HEK293 (cell line): ENCODE data around the gene NEIL1.

Experiments
- CTCF ChIA-PET: fragments of 350-600 bp; formaldehyde crosslinking; extraction: SDS; loops from one replicate; lab custom pipeline; 2021; ENCODE audit warnings: antibody characterized with exemption; lab: Yijun Ruan, JAX
- POLR2A ChIA-PET: fragments of 300-600 bp; formaldehyde crosslinking; extraction: SDS; loops from one replicate; lab custom pipeline; 2020; ENCODE audit warnings: antibody characterized with exemption, inconsistent platforms; lab: Yijun Ruan, JAX
- H3K27ac ChIP-seq: fragments of 200-500 bp; sonication (Bioruptor generic); 2 replicates; pipeline ENCODE4 v1.5.1; 2014; ENCODE audit warnings: low read depth, low read length, control low read depth, inconsistent platforms; ENCODE audit errors: extremely low read depth
- H3K36me3 ChIP-seq, 2 experiments: fragments of 200-500 bp in 1 of 2; sonication (Bioruptor generic) in 1 of 2; 1 replicate in 1 of 2; 2 replicates in 1 of 2; pipeline ENCODE4 v1.5.1; 2014 to 2017; ENCODE audit warnings: inconsistent platforms in 2 of 2, low read length in 2 of 2; ENCODE audit not compliant: control insufficient read depth in 2 of 2, insufficient read depth in 1 of 2
- H3K4me1 ChIP-seq: fragments of 200-500 bp; sonication (Bioruptor generic); 2 replicates; pipeline ENCODE4 v1.5.1; 2014; ENCODE audit warnings: mild to moderate bottlenecking, low read length, inconsistent platforms; ENCODE audit not compliant: control insufficient read depth, insufficient read depth
- H3K4me3 ChIP-seq: 2 replicates; pipeline ENCODE4 v1.5.1; 2011; ENCODE audit warnings: low read depth, mild to moderate bottlenecking, control low read depth, low read length, moderate library complexity
- H3K9me3 ChIP-seq: fragments of 200-500 bp; sonication (Bioruptor generic); 2 replicates; pipeline ENCODE4 v1.5.1; 2014; ENCODE audit warnings: low read depth, low read length, inconsistent platforms; ENCODE audit not compliant: control insufficient read depth, insufficient read depth
- HIC1 ChIP-seq: fragments of 450-650 bp; formaldehyde crosslinking; IDR thresholded peaks from 2 replicates; pipeline ENCODE4 v1.5.1; 2016; ENCODE audit warnings: missing biosample characterization, missing genetic modification characterization
- IKZF3 ChIP-seq: fragments of 450-650 bp; IDR thresholded peaks from 2 replicates; pipeline ENCODE4 v1.5.0; 2018; ENCODE audit warnings: missing biosample characterization, mild to moderate bottlenecking, missing genetic modification characterization, moderate library complexity
- MZF1 ChIP-seq: fragments of 450-650 bp; formaldehyde crosslinking; IDR thresholded peaks from 2 replicates; pipeline ENCODE4 v1.5.1; 2017; ENCODE audit warnings: missing biosample characterization, missing genetic modification characterization, borderline replicate concordance
- PBX3 ChIP-seq: sonication (generic); formaldehyde crosslinking; IDR thresholded peaks from 2 replicates; pipeline ENCODE4 v1.8.1; 2022; ENCODE audit warnings: mild to moderate bottlenecking, moderate library complexity, missing genetic modification reagents
- WT1 ChIP-seq: fragments of 450-650 bp; formaldehyde crosslinking; IDR thresholded peaks from 2 replicates; pipeline ENCODE4 v1.5.1; 2016; ENCODE audit warnings: missing biosample characterization, missing genetic modification characterization
- YY2 ChIP-seq: fragments of 450-650 bp; formaldehyde crosslinking; IDR thresholded peaks from 2 replicates; pipeline ENCODE4 v1.5.1; 2016; ENCODE audit warnings: missing biosample characterization, missing genetic modification characterization
- ZBTB11 ChIP-seq: fragments of 450-650 bp; formaldehyde crosslinking; conservative IDR thresholded peaks from 2 replicates; pipeline ENCODE4 v1.5.1; 2016; ENCODE audit warnings: low read depth, missing biosample characterization, missing genetic modification characterization
- ZBTB21 ChIP-seq: fragments of 450-650 bp; formaldehyde crosslinking; IDR thresholded peaks from 2 replicates; pipeline ENCODE4 v1.5.1; 2017; ENCODE audit warnings: missing biosample characterization, missing genetic modification characterization
- ZNF10 ChIP-seq: fragments of 450-650 bp; formaldehyde crosslinking; IDR thresholded peaks from 2 replicates; pipeline ENCODE4 v1.5.1; 2017; ENCODE audit warnings: missing biosample characterization, missing genetic modification characterization
- ZNF394 ChIP-seq: fragments of 450-650 bp; formaldehyde crosslinking; IDR thresholded peaks from 2 replicates; pipeline ENCODE4 v1.5.1; 2016; ENCODE audit warnings: missing biosample characterization, missing genetic modification characterization, mild to moderate bottlenecking, moderate library complexity, borderline replicate concordance
- ZNF426 ChIP-seq: fragments of 450-650 bp; formaldehyde crosslinking; IDR thresholded peaks from 2 replicates; pipeline ENCODE4 v1.5.1; 2017; ENCODE audit warnings: missing biosample characterization, missing genetic modification characterization, mild to moderate bottlenecking, inconsistent platforms, moderate library complexity
- ZNF433 ChIP-seq: fragments of 450-650 bp; formaldehyde crosslinking; IDR thresholded peaks from 2 replicates; pipeline ENCODE4 v1.5.1; 2016; ENCODE audit warnings: missing biosample characterization, missing genetic modification characterization, low read depth
- ZNF544 ChIP-seq: fragments of 450-650 bp; formaldehyde crosslinking; IDR thresholded peaks from 2 replicates; pipeline ENCODE4 v1.5.0; 2017; ENCODE audit warnings: missing biosample characterization, missing genetic modification characterization
- ZNF585B ChIP-seq: fragments of 450-650 bp; formaldehyde crosslinking; IDR thresholded peaks from 2 replicates; pipeline ENCODE4 v1.5.1; 2016; ENCODE audit warnings: missing biosample characterization, missing genetic modification characterization
- ZNF623 ChIP-seq: fragments of 450-650 bp; formaldehyde crosslinking; IDR thresholded peaks from 2 replicates; pipeline ENCODE4 v1.5.1; 2016; ENCODE audit warnings: missing biosample characterization, missing genetic modification characterization
- ZNF664 ChIP-seq: fragments of 450-650 bp; formaldehyde crosslinking; IDR thresholded peaks from 2 replicates; pipeline ENCODE4 v1.5.1; 2016; ENCODE audit warnings: missing biosample characterization, missing genetic modification characterization
- ZNF776 ChIP-seq: fragments of 450-650 bp; formaldehyde crosslinking; IDR thresholded peaks from 2 replicates; pipeline ENCODE4 v1.5.0; 2017; ENCODE audit warnings: missing biosample characterization, missing genetic modification characterization, borderline replicate concordance
- ZNF792 ChIP-seq: fragments of 450-650 bp; formaldehyde crosslinking; IDR thresholded peaks from 2 replicates; pipeline ENCODE4 v1.5.1; 2016; ENCODE audit warnings: missing biosample characterization, missing genetic modification characterization
- ZSCAN18 ChIP-seq: fragments of 450-650 bp; formaldehyde crosslinking; IDR thresholded peaks from 2 replicates; pipeline ENCODE4 v1.5.1; 2016; ENCODE audit warnings: missing biosample characterization, missing genetic modification characterization

NEIL1 gene

GRCh38 chr15:75333654-75334419, 13.0 kb upstream of the NEIL1 start (continued):
- TF ChIP-seq ZBTB11 (tag by site-specific recombination): 0 out of 2 replicates have a peak, but pooled peaks have one; percentile 20
- TF ChIP-seq ZNF394 (tag by site-specific recombination): peak; percentile 71; the same call in 1 of the 2 replicates
- peak; percentile 44 for TF ChIP-seq ZNF426 (tag by site-specific recombination)
- peak; percentile 40; the same call in 1 of the 2 replicates for TF ChIP-seq ZNF623 (tag by site-specific recombination)
- TF ChIP-seq ZBTB21 (tag by site-specific recombination): 0 out of 2 replicates have a peak, but pooled peaks have one; percentile 18
- TF ChIP-seq, all 188 proteins: peak for 8; not testable (repeated sequence) for 180

GRCh38 chr15:75335313-75335704, 11.5 kb upstream of the NEIL1 start:
- POLR2A ChIA-PET: interaction anchor here (0.6 to 3.0 kb wide), 7 partner anchors 12 to 581 kb away, joined by 3 to 15 read pairs (median 4); partner anchors contain the start of genes C15orf39, MAN2C1 and SIN3A
- Histone ChIP-seq H3K4me1 (peaks cover 6% of the 10 kb centered on the region; the same call in 1 of the 2 replicates), H3K36me3 (peaks cover under 1 to 20% of the 10 kb centered on the region in 2 experiments; a peak in 2 of 3 replicates), H3K9me3 (no peaks in the 10 kb centered on the region), H3K4me3 (peak overlapping the region; percentile 87), H3K27ac (peak overlapping the region; percentile 14; the same call in 1 of the 2 replicates)
- CTCF ChIA-PET: interaction anchor here (0.7 to 2.0 kb wide), 4 partner anchors 9 to 565 kb away, joined by 3 to 8 read pairs (median 6); partner anchors contain the start of gene MAN2C1
- TF ChIP-seq WT1 (tag by site-specific recombination) (peak; percentile 37; the same call in 1 of the 2 replicates), ZNF544 (tag by site-specific recombination) (no peak), ZNF10 (tag by site-specific recombination) (0 out of 2 replicates have a peak, but pooled peaks have one; percentile 6), ZNF664 (tag by site-specific recombination) (peak; percentile 72; the same call in 1 of the 2 replicates)
- TF ChIP-seq, all 188 proteins: peak for 3

- H3K27ac ChIP-seq: peak within 1 kb of the TSS; percentile 14; the same call in 1 of the 2 replicates
- peaks cover 6% of the 10 kb centered on the region; the same call in 1 of the 2 replicates for H3K4me1 ChIP-seq
- H3K36me3 ChIP-seq: peaks cover 5 to 22% of the 10 kb centered on the region in 2 experiments; a peak in 2 of 3 replicates
- CTCF ChIA-PET: interaction anchor here (0.7 to 2.0 kb wide), 4 partner anchors 9 to 566 kb away, joined by 3 to 8 read pairs (median 6); partner anchors contain the start of gene MAN2C1
- H3K4me3 ChIP-seq: peak within 1 kb of the TSS; percentile 87
- no peaks in the 10 kb centered on the region for H3K9me3 ChIP-seq
- POLR2A ChIA-PET: interaction anchor here (1.0 to 3.0 kb wide), 6 partner anchors 12 to 303 kb away, joined by 3 to 15 read pairs (median 4); partner anchors contain the start of genes C15orf39, MAN2C1 and SIN3A
- TF ChIP-seq MZF1 (tag by site-specific recombination) (0 out of 2 replicates have a peak, but pooled peaks have one; percentile 12), PBX3 (CRISPR knock-in tag) (peak; percentile 66; the same call in 1 of the 2 replicates), ZNF776 (no peak), IKZF3 (tag by site-specific recombination) (peak; percentile 95), ZNF585B (no peak), ZSCAN18 (tag by site-specific recombination) (peak; percentile 28; the same call in 1 of the 2 replicates), ZNF792 (tag by site-specific recombination) (no peak), YY2 (peak; percentile 51; the same call in 1 of the 2 replicates), ZNF433 (no peak), HIC1 (tag by site-specific recombination) (0 out of 2 replicates have a peak, but pooled peaks have one; percentile 20)
Measured at GRCh38 chr15:75335705-75336355, 11.0 kb upstream of the NEIL1 start, which contains the start of gene COMMD4. TSS of gene COMMD4 (plus strand) at chr15:75336063. CDS start at chr15:75336090, 27 bp downstream.
